ENCODE results near the gene MIF4GD.
A peak's percentile ranks its signal among the peaks of the same experiment; 100 is the strongest.

Gene MIF4GD

GRCh38 chr17:75237100-75238014 is 33.7 kb downstream of the MIF4GD start:
- TF ChIP-seq REST (IDR thresholded peaks at IDR 0.05; ENCODE audit: insufficient read depth in 1 of 2, low read depth in 2 of 2, low read length in 2 of 2) (no peak), SIN3A (IDR thresholded peaks at IDR 0.05; ENCODE audit: borderline replicate concordance, insufficient read depth, low read length) (no peak), FOXP2 (optimal IDR thresholded peaks at IDR 0.05; ENCODE audit: borderline replicate concordance, extremely low read depth, extremely low read length, insufficient read depth) (no peak), POLR2AphosphoS5 (IDR thresholded peaks at IDR 0.05; ENCODE audit: low read depth, low read length) (peak; percentile 24), TAF1 (IDR thresholded peaks at IDR 0.05; ENCODE audit: borderline replicate concordance, insufficient read depth, low read length) (no peak)

- TF ChIP-seq POLR2AphosphoS5 (IDR thresholded peaks at IDR 0.05; ENCODE audit: low read depth, low read length) (no peak), FOXP2 (optimal IDR thresholded peaks at IDR 0.05; ENCODE audit: borderline replicate concordance, extremely low read depth, extremely low read length, insufficient read depth) (no peak), TAF1 (IDR thresholded peaks at IDR 0.05; ENCODE audit: borderline replicate concordance, insufficient read depth, low read length) (no peak), SIN3A (IDR thresholded peaks at IDR 0.05; ENCODE audit: borderline replicate concordance, insufficient read depth, low read length) (no peak), REST (IDR thresholded peaks at IDR 0.05; ENCODE audit: insufficient read depth in 1 of 2, low read depth in 2 of 2, low read length in 2 of 2) (no peak)
These were observed 38.2 kb downstream of the MIF4GD start for GRCh38 chr17:75232786-75233185.

- TF ChIP-seq REST (IDR thresholded peaks at IDR 0.05; ENCODE audit: insufficient read depth in 1 of 2, low read depth in 2 of 2, low read length in 2 of 2), result no peak
- TF ChIP-seq TAF1 (IDR thresholded peaks at IDR 0.05; ENCODE audit: borderline replicate concordance, insufficient read depth, low read length), result no peak
- TF ChIP-seq SIN3A (IDR thresholded peaks at IDR 0.05; ENCODE audit: borderline replicate concordance, insufficient read depth, low read length), result no peak
- no peak for TF ChIP-seq POLR2AphosphoS5 (IDR thresholded peaks at IDR 0.05; ENCODE audit: low read depth, low read length)
- no peak for TF ChIP-seq FOXP2 (optimal IDR thresholded peaks at IDR 0.05; ENCODE audit: borderline replicate concordance, extremely low read depth, extremely low read length, insufficient read depth)
These were observed 39.1 kb downstream of the MIF4GD start for GRCh38 chr17:75231741-75232464.

- TF ChIP-seq POLR2AphosphoS5 (IDR thresholded peaks at IDR 0.05; ENCODE audit: low read depth, low read length), result no peak
- no peak for TF ChIP-seq TAF1 (IDR thresholded peaks at IDR 0.05; ENCODE audit: borderline replicate concordance, insufficient read depth, low read length)
- no peak for TF ChIP-seq SIN3A (IDR thresholded peaks at IDR 0.05; ENCODE audit: borderline replicate concordance, insufficient read depth, low read length)
- no peak for TF ChIP-seq REST (IDR thresholded peaks at IDR 0.05; ENCODE audit: insufficient read depth in 1 of 2, low read depth in 2 of 2, low read length in 2 of 2)
- TF ChIP-seq FOXP2 (optimal IDR thresholded peaks at IDR 0.05; ENCODE audit: borderline replicate concordance, extremely low read depth, extremely low read length, insufficient read depth), result no peak
These were observed 40.0 kb downstream of the MIF4GD start for GRCh38 chr17:75231071-75231470.

All from PFSK-1 (cell line).